ENCODE measurements around the gene CD274. TPM values are rescaled to one million over a fixed set of nuclear protein-coding genes. Genes with fewer than 3 reads are reported as not detected.

Gene CD274
- total RNA-seq, 1 experiment from 2014 or later: not detected

- H3K4me3 Mint-ChIP-seq (ENCODE audit: unreplicated experiment): no peak overlapping the region
- no peaks in the 10 kb centered on the region for H3K36me3 ChIP-seq (ENCODE audit: control insufficient read depth, insufficient read depth, low read length)
- CTCF ChIA-PET: interaction anchor here (0.5 kb wide), 1 partner anchor 580 kb away, joined by 3 read pairs; no protein-coding TSS in a partner anchor
- no TSS peak for BruUV-seq (replicated peaks)
- POLR2A ChIA-PET: no interaction called here
- TF ChIP-seq CTCF (IDR thresholded peaks at IDR 0.05; ENCODE audit: insufficient read depth in 1 of 2, low read depth in 1 of 2, low read length in 1 of 2, severe bottlenecking in 1 of 2, unreplicated experiment in 1 of 2): no peak
- no peaks in the 10 kb centered on the region for H3K4me1 ChIP-seq
- H3K36me3 Mint-ChIP-seq (ENCODE audit: insufficient read depth, unreplicated experiment): peaks cover 6% of the 10 kb centered on the region
- H3K27ac Mint-ChIP-seq (ENCODE audit: unreplicated experiment): no peak overlapping the region
- peaks cover 7% of the 10 kb centered on the region for H3K4me1 Mint-ChIP-seq (ENCODE audit: low read depth, unreplicated experiment)
- intact Hi-C loops (cut with micrococcal nuclease; ENCODE audit: unreplicated experiment): loop anchor here (10.0 kb wide), 1 partner anchor 183 kb away; no protein-coding TSS in a partner anchor
- no peaks in the 10 kb centered on the region for H3K9me3 ChIP-seq
- no peak for DNase-seq
- H3K9me3 Mint-ChIP-seq (ENCODE audit: unreplicated experiment): no peaks in the 10 kb centered on the region
- no peaks in the 10 kb centered on the region for H3K27me3 ChIP-seq (replicated peaks; ENCODE audit: control insufficient read depth, insufficient read depth, low read length)
- H3K4me3 ChIP-seq (ENCODE audit: low read depth, low read length): no peak overlapping the region
- peaks cover 3% of the 10 kb centered on the region for H3K27me3 Mint-ChIP-seq (ENCODE audit: insufficient read depth, unreplicated experiment)
Measured at GRCh38 chr9:5448016-5448415, 2.3 kb upstream of the CD274 start.

- no peak overlapping the region for H3K4me3 ChIP-seq (ENCODE audit: low read depth, low read length)
- ChIA-PET CTCF (no interaction called here), POLR2A (no interaction called here)
- Mint-ChIP-seq H3K27me3 (ENCODE audit: insufficient read depth, unreplicated experiment) (peaks cover 3% of the 10 kb centered on the region), H3K4me3 (ENCODE audit: unreplicated experiment) (peak overlapping the region; percentile 54), H3K36me3 (ENCODE audit: insufficient read depth, unreplicated experiment) (peaks cover 6% of the 10 kb centered on the region), H3K27ac (ENCODE audit: unreplicated experiment) (no peak overlapping the region), H3K4me1 (ENCODE audit: low read depth, unreplicated experiment) (peaks cover 7% of the 10 kb centered on the region), H3K9me3 (ENCODE audit: unreplicated experiment) (no peaks in the 10 kb centered on the region)
- TF ChIP-seq CTCF (IDR thresholded peaks at IDR 0.05; ENCODE audit: insufficient read depth in 1 of 2, low read depth in 1 of 2, low read length in 1 of 2, severe bottlenecking in 1 of 2, unreplicated experiment in 1 of 2): no peak
- no peaks in the 10 kb centered on the region for H3K27me3 ChIP-seq (replicated peaks; ENCODE audit: control insufficient read depth, insufficient read depth, low read length)
- no peaks in the 10 kb centered on the region for H3K4me1 ChIP-seq
- no peaks in the 10 kb centered on the region for H3K9me3 ChIP-seq
- no TSS peak for BruUV-seq (replicated peaks)
- H3K36me3 ChIP-seq (ENCODE audit: control insufficient read depth, insufficient read depth, low read length): no peaks in the 10 kb centered on the region
- DNase-seq: no peak
- intact Hi-C loops (cut with micrococcal nuclease; ENCODE audit: unreplicated experiment): loop anchor here (10.0 kb wide), 1 partner anchor 184 kb away; no protein-coding TSS in a partner anchor
Measured at GRCh38 chr9:5448461-5449435, 1.6 kb upstream of the CD274 start.

GRCh38 chr9:5449521-5450358 is 602 bp upstream of the CD274 start:
- no peak overlapping the region for H3K27ac Mint-ChIP-seq (ENCODE audit: unreplicated experiment)
- no peak for DNase-seq
- H3K4me1 Mint-ChIP-seq (ENCODE audit: low read depth, unreplicated experiment): peaks cover 7% of the 10 kb centered on the region
- H3K27me3 Mint-ChIP-seq (ENCODE audit: insufficient read depth, unreplicated experiment): peaks cover 3% of the 10 kb centered on the region
- CTCF ChIA-PET: interaction anchor here (0.6 to 1.6 kb wide), 6 partner anchors 12 to 263 kb away, joined by 3 to 23 read pairs (median 5); partner anchors contain the start of gene PLGRKT
- POLR2A ChIA-PET: interaction anchor here (1.0 kb wide), 1 partner anchor 12 kb away, joined by 4 read pairs; the partner anchor contains the start of gene PLGRKT
- Histone ChIP-seq H3K27me3 (replicated peaks; ENCODE audit: control insufficient read depth, insufficient read depth, low read length) (no peaks in the 10 kb centered on the region), H3K4me1 (no peaks in the 10 kb centered on the region), H3K9me3 (no peaks in the 10 kb centered on the region), H3K36me3 (ENCODE audit: control insufficient read depth, insufficient read depth, low read length) (no peaks in the 10 kb centered on the region), H3K4me3 (ENCODE audit: low read depth, low read length) (peak overlapping the region; percentile 30)
- TF ChIP-seq CTCF (IDR thresholded peaks at IDR 0.05; ENCODE audit: insufficient read depth in 1 of 2, low read depth in 1 of 2, low read length in 1 of 2, severe bottlenecking in 1 of 2, unreplicated experiment in 1 of 2): no peak
- BruUV-seq (replicated peaks): no TSS peak
- H3K36me3 Mint-ChIP-seq (ENCODE audit: insufficient read depth, unreplicated experiment): peaks cover 6% of the 10 kb centered on the region
- intact Hi-C loops (cut with micrococcal nuclease; ENCODE audit: unreplicated experiment): loop anchor here (2.0 to 10.0 kb wide), 2 partner anchors 141 to 185 kb away; no protein-coding TSS in a partner anchor
- H3K9me3 Mint-ChIP-seq (ENCODE audit: unreplicated experiment): no peaks in the 10 kb centered on the region
- H3K4me3 Mint-ChIP-seq (ENCODE audit: unreplicated experiment): peak overlapping the region; percentile 75

All from Caco-2 (cell line).